AML-193 (cell line): ENCODE results near the gene IFNA10.
A peak's percentile ranks its signal among the peaks of the same experiment; 100 is the strongest.
"Not testable (repeated sequence)": the region's sequence is repeated elsewhere in the genome, so short reads cannot be mapped to it uniquely, and the experiment has no call there.

Experiments
- DNase-seq, 2 experiments: peaks; one replicate each; lab custom pipeline; 2025; lab: John Stamatoyannopoulos, UW

The IFNA10 gene

DNA sequence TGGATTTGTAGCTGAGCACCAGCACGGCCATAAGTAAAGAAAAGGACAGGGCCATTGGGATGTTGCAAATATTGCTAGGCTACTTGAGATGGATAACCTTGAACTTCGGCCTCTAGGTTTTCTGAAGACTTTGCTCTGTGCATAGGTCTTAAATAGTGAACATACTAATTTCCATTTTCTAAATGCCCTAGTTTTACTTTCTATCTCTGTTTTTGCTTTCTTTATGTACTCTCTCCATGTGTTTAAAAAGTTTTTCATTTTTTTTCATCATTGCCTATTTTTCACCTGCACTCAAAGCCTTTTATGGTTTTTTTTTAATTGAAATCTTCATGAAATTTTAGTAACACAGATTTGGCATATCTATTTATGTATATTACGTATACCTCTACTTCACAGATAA is at the start of gene IFNA10:
Gene IFNA10, minus strand, starts transcription at position 101 of the 400 bp plus-strand sequence. Its CDS starts 46 bp downstream, at position 55.
- DNase-seq = not testable (repeated sequence)

DNA sequence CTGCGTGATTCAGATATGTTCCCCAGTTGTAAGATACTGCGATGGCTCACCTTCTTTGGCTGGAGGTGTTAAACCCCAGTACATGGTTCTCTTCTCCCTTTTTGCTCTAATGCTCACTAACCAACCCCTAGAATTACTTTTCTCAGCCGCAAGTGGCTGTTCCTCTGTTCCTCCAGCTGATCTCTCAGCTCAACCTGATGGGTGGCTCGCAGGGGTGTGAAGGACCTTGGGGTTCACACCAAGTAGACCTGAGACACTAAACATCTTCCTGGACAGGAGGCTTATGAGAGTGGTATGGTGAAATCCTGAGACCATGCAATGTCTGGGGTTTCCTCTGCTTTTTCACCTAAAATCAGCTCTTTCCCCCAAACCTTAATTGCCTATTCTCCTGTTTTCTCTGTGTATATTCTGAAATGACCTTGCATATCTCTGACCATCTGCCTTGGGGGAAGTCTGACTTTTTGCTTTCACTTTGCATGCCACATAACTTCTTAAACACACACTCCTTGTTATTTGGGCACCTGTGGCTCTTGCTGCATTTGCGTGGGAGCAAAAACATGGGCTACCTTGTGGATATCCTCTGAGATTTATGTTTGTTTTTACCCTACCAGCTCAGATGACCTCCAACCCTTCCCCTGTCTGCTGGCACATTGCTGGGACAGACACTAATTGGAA is 48.7 kb upstream of the IFNA10 start:
- DNase-seq = no peak

- DNase-seq = peak; percentile 84 to 89
Measured at GRCh38 chr9:21252721-21253547, 46.0 kb upstream of the IFNA10 start.

DNA sequence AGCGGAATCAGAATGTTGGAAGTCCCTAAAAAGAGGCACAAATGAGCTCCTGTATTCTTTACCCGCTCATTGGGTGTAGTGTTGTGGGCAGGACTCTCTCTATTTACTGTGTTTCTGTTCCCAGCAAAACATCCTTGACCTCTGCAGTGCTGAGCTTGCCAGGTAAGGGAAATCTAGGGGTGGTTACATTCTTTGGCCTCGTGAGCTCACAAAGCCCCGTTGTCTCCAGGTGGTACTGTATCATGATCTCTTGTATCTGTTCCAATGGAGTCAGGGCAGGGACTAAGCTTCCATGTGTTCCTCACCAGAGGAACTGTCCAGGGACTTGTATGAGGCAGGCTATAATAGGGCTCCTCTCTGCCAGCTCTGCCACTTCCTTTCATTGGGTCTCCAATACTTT is 44.7 kb upstream of the IFNA10 start:
- DNase-seq = no peak

DNA sequence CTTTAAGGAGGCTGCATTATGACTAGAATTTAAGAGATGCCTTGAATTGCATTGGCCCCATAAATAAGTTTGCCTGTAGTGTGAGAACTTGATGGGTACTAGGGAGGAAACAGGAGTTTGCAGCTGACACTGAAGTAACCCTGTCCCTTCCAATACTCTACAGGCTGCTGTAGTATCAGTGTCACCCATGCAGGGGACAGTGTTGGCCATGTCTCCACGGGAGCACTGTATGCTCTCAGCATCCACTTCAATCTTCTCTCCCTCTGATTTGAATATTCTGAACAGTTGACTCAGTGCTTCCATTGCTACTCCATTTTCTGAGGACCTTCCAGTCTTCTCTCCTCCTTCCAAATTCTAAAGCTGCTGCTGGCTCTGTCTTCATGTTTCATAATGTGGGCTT is 44.2 kb upstream of the IFNA10 start:
- no peak for DNase-seq

DNA sequence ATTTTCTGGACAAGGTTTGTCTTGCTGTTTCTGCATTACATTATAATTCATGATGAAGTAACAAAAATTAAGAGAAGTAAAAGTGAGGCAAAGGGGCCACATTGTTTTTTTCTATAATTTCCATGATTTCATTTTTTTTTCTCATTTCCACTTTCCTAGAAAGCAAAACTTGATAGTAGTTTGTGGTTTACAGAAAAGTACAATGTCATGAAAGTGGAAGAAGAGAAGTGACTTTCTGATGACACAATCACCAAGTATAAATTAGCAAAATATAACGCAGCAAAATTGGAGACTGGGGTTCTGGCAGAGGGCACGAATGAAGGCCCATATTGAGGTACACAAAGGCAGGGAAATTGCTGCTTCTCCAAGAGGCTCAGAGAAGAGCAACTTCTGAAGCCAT is 37.9 kb upstream of the IFNA10 start:
- peak; percentile 54 to 55 for DNase-seq

DNA sequence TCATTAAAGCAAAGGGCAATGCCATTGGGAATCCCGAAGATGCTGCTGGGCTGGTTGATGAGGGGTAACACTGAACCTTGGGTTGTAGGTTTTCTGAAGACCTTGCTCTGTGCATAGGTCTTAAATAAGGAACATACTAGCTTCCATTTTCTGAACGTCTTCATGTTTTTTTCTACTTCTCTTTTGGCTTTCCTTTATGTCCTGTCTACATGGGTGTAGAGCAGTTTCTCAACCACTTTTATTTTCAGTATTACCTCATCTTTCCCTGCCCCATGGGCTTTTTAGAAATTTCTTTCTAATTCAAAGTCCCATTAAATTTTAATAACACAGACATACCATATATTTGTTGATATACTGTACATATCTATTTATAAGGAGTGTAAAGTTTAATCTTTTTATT is 33.0 kb upstream of the IFNA10 start, which contains the start of gene IFNA14:
Gene IFNA14, minus strand, starts transcription at position 95 of the 400 bp plus-strand sequence. Its CDS starts 70 bp downstream, at position 25.
- peak; percentile 54 to 57 for DNase-seq

GRCh38 chr9:21236360-21236714 is 29.4 kb upstream of the IFNA10 start:
- not testable (repeated sequence) for DNase-seq

- peak; percentile 84 to 91 for DNase-seq
Measured at GRCh38 chr9:21235468-21236359, 28.8 kb upstream of the IFNA10 start.

DNA sequence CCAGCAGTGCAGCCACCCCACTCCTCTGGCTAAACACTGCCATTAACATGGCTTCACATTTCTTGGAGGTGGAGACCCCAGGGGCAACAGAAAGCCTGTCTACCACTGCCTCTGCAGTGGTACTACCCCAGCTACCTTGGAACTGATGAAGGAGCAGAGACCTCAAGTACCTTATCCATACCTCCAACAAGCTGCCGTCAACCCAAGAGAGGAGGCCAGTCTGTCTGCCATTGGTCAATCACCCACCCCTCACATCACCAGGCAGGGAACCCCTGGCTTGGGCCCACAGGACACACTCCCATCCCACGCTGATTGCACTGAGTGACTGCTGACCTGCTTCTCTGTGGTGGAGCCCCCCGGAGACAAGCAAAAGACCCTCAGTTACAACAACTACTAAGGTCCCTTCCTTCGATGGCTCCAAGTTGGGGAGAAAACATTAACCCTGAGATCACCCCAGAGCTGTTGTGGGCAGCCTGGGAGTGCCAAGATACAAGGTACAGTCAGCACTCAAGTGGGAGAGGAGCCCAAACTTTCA is 27.3 kb upstream of the IFNA10 start:
- no peak for DNase-seq

- no peak for DNase-seq
Measured at GRCh38 chr9:21233258-21233657, 26.3 kb upstream of the IFNA10 start.

- no peak for DNase-seq
Measured at GRCh38 chr9:21228122-21228521, 21.2 kb upstream of the IFNA10 start, which contains the start of gene IFNA17. Gene IFNA17 (minus strand): TSS chr9:21228222. CDS start chr9:21228173, 49 bp downstream.

DNA sequence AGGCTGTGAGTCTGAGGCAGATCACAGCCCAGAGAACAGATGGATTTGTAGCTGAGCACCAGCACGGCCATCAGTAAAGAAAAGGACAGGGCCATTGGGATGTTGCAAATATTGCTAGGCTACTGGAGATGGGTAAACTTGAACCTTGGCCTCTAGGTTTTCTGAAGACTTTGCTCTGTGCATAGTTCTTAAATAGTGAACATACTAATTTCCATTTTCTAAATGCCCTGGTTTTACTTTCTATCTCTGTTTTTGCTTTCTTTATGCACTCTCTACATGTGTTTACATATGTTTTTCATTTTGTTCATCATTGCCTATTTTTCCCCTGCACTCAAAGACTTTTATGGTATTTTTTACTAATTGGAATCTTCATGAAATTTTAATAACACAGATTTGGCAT is 10.3 kb upstream of the IFNA10 start, which contains the start of gene IFNA16:
Gene IFNA16, minus strand, starts transcription at position 101 of the 400 bp plus-strand sequence. Its CDS starts 6 bp downstream, at position 95.
- not testable (repeated sequence) for DNase-seq

DNA sequence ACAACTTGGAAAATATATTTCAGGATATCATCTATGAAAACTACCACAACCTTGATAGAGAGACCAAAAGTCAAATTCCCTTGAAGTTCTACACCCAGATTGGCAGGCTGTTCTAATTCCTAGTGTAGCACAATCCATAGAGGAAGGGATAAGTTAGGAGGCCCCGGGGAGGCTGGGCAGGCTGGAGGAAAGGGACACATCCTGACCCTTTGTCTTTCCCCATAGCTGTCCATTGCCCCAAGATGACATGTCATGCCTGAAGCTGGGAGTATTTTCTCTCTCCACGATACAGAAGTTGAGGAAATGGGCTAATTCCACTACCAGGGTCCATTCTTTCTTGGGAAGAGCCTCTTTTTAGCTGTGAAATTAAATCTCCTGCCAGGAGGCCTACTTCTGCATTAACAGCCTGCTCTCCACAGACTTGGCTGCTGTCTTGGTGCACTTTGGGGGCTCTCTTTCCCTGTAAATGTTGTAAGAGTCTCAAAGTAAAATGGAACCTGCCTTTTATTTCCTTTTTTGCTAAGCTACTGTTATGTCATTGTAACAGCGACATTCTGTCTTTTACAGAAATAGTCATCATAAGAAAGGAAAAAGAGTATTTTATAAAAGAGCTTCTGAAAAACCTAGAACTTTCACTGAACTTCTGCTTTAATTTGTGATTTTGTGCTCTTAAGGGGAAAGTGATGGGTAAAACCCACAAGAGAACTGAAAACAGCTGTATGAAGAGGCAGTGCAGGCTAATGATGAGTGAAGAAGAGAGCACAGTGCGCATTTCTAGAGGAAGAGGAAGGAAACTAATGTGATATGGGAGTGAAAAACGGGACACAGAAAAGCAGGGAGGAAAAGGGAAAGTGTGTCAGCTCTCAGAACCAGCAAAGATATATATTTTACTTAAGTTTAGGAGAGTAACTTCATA is 6.7 kb upstream of the IFNA10 start:
- not testable (repeated sequence) for DNase-seq

GRCh38 chr9:21212160-21212559 is 5.2 kb upstream of the IFNA10 start:
- not testable (repeated sequence) for DNase-seq

DNA sequence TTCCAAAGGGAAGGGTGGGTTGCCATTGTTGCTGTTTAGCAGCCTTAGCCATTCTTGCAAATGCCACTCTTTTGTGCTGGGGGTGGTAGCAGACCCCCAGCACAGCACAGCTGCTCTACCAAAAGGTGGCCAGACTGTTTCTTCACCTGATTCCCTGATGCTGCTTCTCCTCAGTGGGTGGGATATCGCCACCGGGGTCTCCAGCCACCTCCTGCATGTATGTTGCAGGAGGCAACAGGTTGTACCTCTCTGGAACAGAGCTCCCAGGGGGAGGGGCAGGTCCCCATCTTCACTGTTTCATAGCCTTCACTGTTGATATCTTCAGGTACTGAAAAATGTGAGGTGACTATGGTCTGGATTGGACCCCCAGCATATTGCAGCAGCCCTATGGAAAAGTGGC is 3.8 kb upstream of the IFNA10 start:
- DNase-seq = not testable (repeated sequence)

DNA sequence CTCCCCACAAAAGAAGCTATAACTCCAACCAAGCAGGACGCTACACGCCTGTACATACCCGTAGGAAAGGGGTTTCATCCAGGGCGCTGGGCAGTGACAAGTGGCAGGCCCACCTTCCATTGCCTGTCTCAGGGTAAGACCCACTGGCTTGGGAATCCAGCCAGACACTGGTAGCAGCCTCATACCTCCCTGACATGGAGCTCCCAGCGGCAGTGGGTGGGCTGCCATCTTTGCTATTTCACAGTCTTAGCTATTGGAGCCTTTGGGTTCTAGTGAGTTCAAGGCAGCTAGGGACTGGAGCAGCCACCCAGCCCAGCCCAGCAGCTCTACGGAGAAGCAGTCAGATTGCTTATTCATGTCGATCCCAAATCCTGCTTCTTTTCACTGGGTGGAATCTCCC is 3.4 kb upstream of the IFNA10 start:
- DNase-seq = no peak

GRCh38 chr9:21205204-21205603 is 1.7 kb downstream of the IFNA10 start:
- DNase-seq = no peak

DNA sequence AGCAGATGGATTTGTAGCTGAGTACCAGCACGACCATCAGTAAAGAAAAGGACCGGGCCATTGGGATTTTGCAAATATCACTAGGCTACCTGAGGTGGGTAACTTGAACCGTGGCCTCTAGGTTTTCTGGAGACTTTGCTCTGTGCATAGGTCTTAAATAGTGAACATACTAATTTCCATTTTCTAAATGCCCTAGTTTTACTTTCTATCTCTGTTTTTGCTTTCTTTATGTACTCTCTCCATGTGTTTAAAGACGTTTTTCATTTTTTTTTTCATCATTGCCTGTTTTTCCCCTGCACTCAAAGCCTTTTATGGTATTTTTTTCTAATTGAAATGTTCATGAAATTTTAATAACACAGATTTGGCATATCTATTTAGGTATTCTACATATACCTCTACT is 4.8 kb downstream of the IFNA10 start, which contains the start of gene IFNA7:
Gene IFNA7, minus strand, starts transcription at position 101 of the 400 bp plus-strand sequence. Its CDS starts 40 bp downstream, at position 61.
- DNase-seq = not testable (repeated sequence)
